ENCODE results near the gene FITM1. TPM values are rescaled to one million over a fixed set of nuclear protein-coding genes. Genes with fewer than 3 reads are reported as not detected.

The FITM1 gene
- total RNA-seq, 2 experiments from 2014 or later: 1.5 to 1.7 TPM

Small RNA genes lying within 50 kb of the gene (microRNA-seq; reads per million reads assigned to microRNA genes)
- gene MIR7703 (ENCODE audit: borderline microRNAs expressed, borderline replicate concordance): not detected

Other genes starting within 250 kb of the FITM1 start
- gene DHRS4, start 176.9 kb upstream of the FITM1 start, total RNA-seq: 1 to 10 TPM; 6.6 to 6.7 TPM
- gene DHRS4L2, start 141.7 kb upstream of the FITM1 start, total RNA-seq: 1 to 10 TPM; 8.3 to 8.7 TPM
- under 1 TPM; 0.05 to 0.11 TPM for gene CARMIL3, start 78.7 kb upstream of the FITM1 start, total RNA-seq
- gene CPNE6, start 59.1 kb upstream of the FITM1 start, total RNA-seq: not detected
- 1 to 10 TPM; 5.2 to 7.4 TPM for gene PCK2, start 36.3 kb upstream of the FITM1 start, total RNA-seq
- gene DCAF11, start 15.9 kb upstream of the FITM1 start, total RNA-seq: 10 to 100 TPM; 74.8 to 75.3 TPM
- 1 to 10 TPM; 1.6 to 1.9 TPM for gene NRL, start 15.7 kb upstream of the FITM1 start, total RNA-seq
- gene PSME1, start 5.5 kb downstream of the FITM1 start, total RNA-seq: 100 to 1,000 TPM; 166 to 171 TPM
- gene EMC9, start 10.9 kb downstream of the FITM1 start, total RNA-seq: 10 to 100 TPM; 11.8 to 13.1 TPM
- gene PSME2, start 16.0 kb downstream of the FITM1 start, total RNA-seq: 10 to 100 TPM; 81.7 to 83.2 TPM
- gene RNF31, start 16.8 kb downstream of the FITM1 start, total RNA-seq: 10 to 100 TPM; 46.0 to 57.8 TPM
- gene IRF9, start 30.6 kb downstream of the FITM1 start, total RNA-seq: 100 to 1,000 TPM; 248 to 262 TPM
- gene REC8, start 41.4 kb downstream of the FITM1 start, total RNA-seq: 100 to 1,000 TPM; 105 to 107 TPM
- gene IPO4, start 58.2 kb downstream of the FITM1 start, total RNA-seq: 10 to 100 TPM; 36.6 to 37.9 TPM
- 10 to 100 TPM; 12.9 to 13.0 TPM for gene TM9SF1, start 64.8 kb downstream of the FITM1 start, total RNA-seq
- gene TSSK4, start 75.0 kb downstream of the FITM1 start, total RNA-seq: under 1 TPM; 0.30 to 0.64 TPM
- gene CHMP4A, start 82.8 kb downstream of the FITM1 start, total RNA-seq: 10 to 100 TPM; 73.4 to 80.1 TPM
- 1 to 10 TPM; 3.2 to 3.7 TPM for gene MDP1, start 85.4 kb downstream of the FITM1 start, total RNA-seq
- gene NEDD8, start 101.7 kb downstream of the FITM1 start, total RNA-seq: 10 to 100 TPM; 42.0 to 43.5 TPM
- 10 to 100 TPM; 22.2 to 24.8 TPM for gene GMPR2, start 102.3 kb downstream of the FITM1 start, total RNA-seq
- 100 to 1,000 TPM; 110 to 113 TPM for gene TINF2, start 112.0 kb downstream of the FITM1 start, total RNA-seq
- 1 to 10 TPM; 3.5 to 3.9 TPM for gene TGM1, start 132.5 kb downstream of the FITM1 start, total RNA-seq
- 10 to 100 TPM; 52.3 to 55.2 TPM for gene RABGGTA, start 140.9 kb downstream of the FITM1 start, total RNA-seq
- 10 to 100 TPM; 21.5 to 23.5 TPM for gene DHRS1, start 169.1 kb downstream of the FITM1 start, total RNA-seq
- gene NOP9, start 169.2 kb downstream of the FITM1 start, total RNA-seq: 10 to 100 TPM; 25.9 to 27.5 TPM
- gene CIDEB, start 177.3 kb downstream of the FITM1 start, total RNA-seq: 1 to 10 TPM; 7.4 to 9.2 TPM
- 10 to 100 TPM; 16.4 to 18.2 TPM for gene LTB4R2, start 179.5 kb downstream of the FITM1 start, total RNA-seq
- gene LTB4R, start 180.8 kb downstream of the FITM1 start, total RNA-seq: 10 to 100 TPM; 15.6 to 18.3 TPM
- 1 to 10 TPM; 4.7 to 5.9 TPM for gene ADCY4, start 204.4 kb downstream of the FITM1 start, total RNA-seq
- gene RIPK3, start 209.3 kb downstream of the FITM1 start, total RNA-seq: 10 to 100 TPM; 18.1 to 18.9 TPM
- not detected for gene NFATC4, start 237.5 kb downstream of the FITM1 start, total RNA-seq